ENCODE measurements around the gene CLN3. TPM values are rescaled to one million over a fixed set of nuclear protein-coding genes. Genes with fewer than 3 reads are reported as not detected.

CLN3 gene
- total RNA-seq, 3 donors from 2014 or later, result 73.4 to 125 (median 101) TPM

GRCh38 chr16:28499854-28500253 lies 8.0 kb upstream of the CLN3 start:
- no peak for ATAC-seq
- TF ChIP-seq CTCF (IDR thresholded peaks at IDR 0.05), result no peak
- intact Hi-C loops (cut with DNase I, micrococcal nuclease), result no loop called here

GRCh38 chr16:28498666-28499381 lies 7.0 kb upstream of the CLN3 start:
- no peaks in the 10 kb centered on the region for H3K36me3 ChIP-seq (ENCODE audit: low read depth)
- no peak for ATAC-seq
- TF ChIP-seq CTCF (IDR thresholded peaks at IDR 0.05), result no peak
- DNase-seq, result no peak
- H3K4me3 ChIP-seq, result no peak overlapping the region
- H3K9me3 ChIP-seq, result no peaks in the 10 kb centered on the region
- H3K4me1 ChIP-seq (ENCODE audit: low read depth), result peaks cover 13% of the 10 kb centered on the region
- intact Hi-C loops (cut with DNase I, micrococcal nuclease), result no loop called here

More at GRCh38 chr16:28499854-28500253, 8.0 kb upstream of the CLN3 start:
- DNase-seq, result no peak
- Histone ChIP-seq H3K9me3 (no peaks in the 10 kb centered on the region), H3K4me1 (ENCODE audit: low read depth) (peaks cover 8% of the 10 kb centered on the region), H3K36me3 (ENCODE audit: low read depth) (no peaks in the 10 kb centered on the region), H3K4me3 (no peak overlapping the region)

DNA sequence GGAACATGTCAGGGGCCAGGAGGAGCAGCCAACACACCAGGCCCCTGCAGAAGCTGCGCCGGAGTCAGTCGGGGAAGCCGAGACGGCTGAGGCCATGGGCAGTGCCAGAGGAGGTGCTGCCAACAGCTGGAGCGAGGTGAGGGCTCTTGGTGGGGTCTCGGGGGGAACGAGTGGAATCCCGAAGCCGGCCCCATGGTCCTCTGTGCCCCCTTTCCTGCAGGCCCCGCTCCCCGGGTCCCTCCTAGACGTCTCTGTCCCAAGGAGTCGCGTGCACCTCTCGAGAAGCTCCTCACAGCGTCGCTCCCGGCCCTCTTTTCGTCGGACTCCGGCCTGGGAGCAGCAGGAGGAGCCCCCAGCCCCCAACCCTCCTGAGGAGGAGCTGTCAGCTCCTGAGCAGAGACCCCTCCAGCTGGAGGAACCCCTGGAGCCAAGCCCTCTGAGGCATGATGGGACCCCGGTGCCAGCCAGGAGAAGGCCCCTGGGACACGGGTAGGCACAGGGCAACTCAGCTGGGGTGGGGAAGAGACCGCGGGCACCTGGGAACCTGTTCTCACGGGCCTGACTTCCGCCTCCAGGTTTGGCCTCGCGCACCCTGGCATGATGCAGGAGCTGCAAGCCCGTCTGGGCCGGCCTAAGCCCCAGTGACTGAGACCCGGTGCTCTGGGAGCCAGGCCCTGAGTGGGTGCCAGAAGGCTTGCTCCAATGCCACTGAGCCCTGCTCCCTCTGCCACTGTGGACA lies 6.2 kb upstream of the CLN3 start:
- ATAC-seq, result no peak
- Histone ChIP-seq H3K4me1 (ENCODE audit: low read depth) (peaks cover 21% of the 10 kb centered on the region), H3K36me3 (ENCODE audit: low read depth) (no peaks in the 10 kb centered on the region), H3K9me3 (no peaks in the 10 kb centered on the region), H3K4me3 (no peak overlapping the region)
- intact Hi-C loops (cut with DNase I, micrococcal nuclease), result no loop called here
- no peak for DNase-seq
- TF ChIP-seq CTCF (IDR thresholded peaks at IDR 0.05), result no peak

DNA sequence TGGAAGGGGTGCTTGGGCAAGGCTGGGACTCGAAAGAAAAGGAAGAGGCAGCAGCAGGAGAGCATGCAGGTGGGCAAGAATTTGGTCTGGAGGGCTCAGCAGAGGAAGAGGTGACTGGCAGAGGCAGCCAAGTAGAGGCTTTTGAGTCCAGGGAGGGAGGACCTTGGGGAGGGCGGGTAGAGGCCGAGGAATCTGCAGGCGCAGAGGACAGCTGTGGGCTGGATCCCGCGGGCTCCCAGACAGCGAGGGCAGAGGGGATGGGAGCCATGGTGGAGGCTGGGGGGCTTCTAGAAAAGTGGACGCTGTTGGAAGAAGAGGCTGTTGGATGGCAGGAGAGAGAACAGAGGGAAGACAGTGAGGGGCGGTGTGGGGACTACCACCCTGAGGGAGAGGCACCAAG lies 5.5 kb upstream of the CLN3 start:
- no peak overlapping the region for H3K4me3 ChIP-seq
- H3K9me3 ChIP-seq, result no peaks in the 10 kb centered on the region
- TF ChIP-seq CTCF (IDR thresholded peaks at IDR 0.05), result no peak
- peaks cover 27% of the 10 kb centered on the region for H3K4me1 ChIP-seq (ENCODE audit: low read depth)
- peaks cover 1% of the 10 kb centered on the region for H3K36me3 ChIP-seq (ENCODE audit: low read depth)
- DNase-seq (no peak), ATAC-seq (no peak)
- intact Hi-C loops (cut with DNase I, micrococcal nuclease), result no loop called here

DNA sequence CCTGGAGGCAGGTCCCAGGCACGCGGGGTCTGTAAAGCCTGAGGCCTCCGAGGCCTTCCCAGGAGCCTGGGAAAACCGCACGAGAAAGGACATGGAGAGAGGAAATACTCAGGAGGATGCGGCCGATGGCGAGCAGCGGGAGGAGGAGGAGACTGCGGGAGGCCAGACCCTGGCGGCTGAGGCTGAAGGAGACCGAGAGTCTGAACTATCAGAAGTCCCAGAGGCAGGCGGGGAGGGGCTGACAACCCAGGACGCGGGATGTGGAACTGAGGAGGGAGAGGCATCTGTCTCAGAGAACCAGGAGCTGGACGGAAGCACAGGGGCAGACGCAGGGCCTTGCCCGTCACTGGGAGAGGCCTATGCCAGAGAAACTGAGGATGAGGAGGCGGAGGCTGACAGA lies 5.0 kb upstream of the CLN3 start:
- DNase-seq, result no peak
- TF ChIP-seq CTCF (IDR thresholded peaks at IDR 0.05), result no peak
- Histone ChIP-seq H3K4me3 (no peak overlapping the region), H3K9me3 (no peaks in the 10 kb centered on the region), H3K4me1 (ENCODE audit: low read depth) (peaks cover 27% of the 10 kb centered on the region), H3K36me3 (ENCODE audit: low read depth) (peaks cover 4% of the 10 kb centered on the region)
- intact Hi-C loops (cut with DNase I, micrococcal nuclease), result no loop called here
- no peak for ATAC-seq

All from mucosa of descending colon (tissue), 3 donors.